HepG2 (cell line): ENCODE results near the gene SLC34A3. TPM values are rescaled to one million over a fixed set of nuclear protein-coding genes. Genes with fewer than 3 reads are reported as not detected.
A peak's percentile ranks its signal among the peaks of the same experiment; 100 is the strongest.

Experiments
- ATAC-seq: fragments of 200-7000 bp; cut with Tn5 transposase; 3 replicates; pipeline ENCODE4 v1.9.1; 2020; ENCODE audit warnings: mild to moderate bottlenecking, moderate library complexity
- BruUV-seq: library from RNA; stranded (reverse); fragments of 400-500 nt; replicated peaks from 2 replicates; lab custom pipeline; 2021; lab: Mats Ljungman, UMichigan
- CTCF ChIA-PET: fragments of 300-600 bp; formaldehyde crosslinking; extraction: SDS; loops from one replicate; lab custom pipeline; 2021; ENCODE audit warnings: low total read pairs, inconsistent platforms, low intra/inter-chr PET ratio; lab: Yijun Ruan, JAX
- POLR2A ChIA-PET: fragments of 350-600 bp; sonication (Branson Sonifier 250); formaldehyde crosslinking; loops from one replicate; lab custom pipeline; 2020; ENCODE audit warnings: antibody characterized with exemption, inconsistent platforms; lab: Yijun Ruan, JAX
- DNase-seq: peaks from one replicate; pipeline ENCODE4 v3.0.0-alpha.2; 2015; ENCODE audit warnings: low spot score
- FAIRE-seq: peaks from 3 replicates; lab custom pipeline; 2011; peaks lifted over from hg19 to GRCh38; lab: Jason Lieb, UNC
- H2AFZ ChIP-seq: one replicate; pipeline ENCODE4 v1.6.1; 2011; ENCODE audit warnings: low read length, inconsistent platforms
- H3K27ac ChIP-seq: fragments of 300-600 bp; 3 replicates; pipeline ENCODE4 v1.8.0; 2011; ENCODE audit warnings: mixed run types, mild to moderate bottlenecking, mixed read lengths, low read length, inconsistent platforms; ENCODE audit not compliant: insufficient read depth; ENCODE audit errors: extremely low read length
- H3K27me3 ChIP-seq, 2 experiments: fragments of 200-600 bp in 1 of 2; 2 replicates in 1 of 2; 3 replicates in 1 of 2; pipeline versions ENCODE4 v1.6.0 to v1.8.0; 2011; ENCODE audit warnings: low read length in 2 of 2, mild to moderate bottlenecking in 2 of 2, moderate library complexity in 2 of 2, inconsistent platforms in 1 of 2; ENCODE audit not compliant: insufficient read depth in 2 of 2, control insufficient read depth in 1 of 2
- H3K36me3 ChIP-seq, 2 experiments: fragments of 200-600 bp in 1 of 2; replicated peaks in 1 of 2; 2 replicates in 1 of 2; 3 replicates in 1 of 2; pipeline versions ENCODE4 v1.5.1 to v1.8.0; 2011; ENCODE audit warnings: low read length in 2 of 2, inconsistent platforms in 1 of 2; ENCODE audit not compliant: insufficient read depth in 2 of 2, control insufficient read depth in 1 of 2
- H3K4me1 ChIP-seq: 2 replicates; pipeline ENCODE4 v1.5.1; 2012; ENCODE audit warnings: low read length, inconsistent platforms; ENCODE audit not compliant: insufficient read depth
- H3K4me2 ChIP-seq: 2 replicates; pipeline ENCODE4 v1.6.0; 2011; ENCODE audit warnings: low read depth, low read length, inconsistent platforms
- H3K4me3 ChIP-seq, 3 experiments: fragments of 200-600 bp in 1 of 3; sonication (generic), shearing (Covaris generic) in 1 of 3; replicated peaks in 1 of 3; 2 replicates each; pipeline ENCODE4 v1.5.1; 2011 to 2016; ENCODE audit warnings: low read length in 3 of 3, inconsistent platforms in 2 of 3, low read depth in 2 of 3, mild to moderate bottlenecking in 2 of 3, control low read depth in 1 of 3, mixed read lengths in 1 of 3; ENCODE audit not compliant: insufficient read depth in 1 of 3
- H3K79me2 ChIP-seq: one replicate; pipeline ENCODE4 v1.6.1; 2011; ENCODE audit warnings: low read length, inconsistent platforms; ENCODE audit not compliant: insufficient read depth
- H3K9ac ChIP-seq: 2 replicates; pipeline ENCODE4 v1.6.0; 2011; ENCODE audit warnings: mild to moderate bottlenecking, low read depth, low read length, inconsistent platforms; ENCODE audit not compliant: insufficient read depth
- H3K9me3 ChIP-seq: 2 replicates; pipeline ENCODE4 v1.5.1; 2012; ENCODE audit warnings: mild to moderate bottlenecking, low read length
- H4K20me1 ChIP-seq: 2 replicates; pipeline ENCODE4 v1.6.0; 2011; ENCODE audit warnings: inconsistent platforms, mild to moderate bottlenecking, low read length, moderate library complexity; ENCODE audit not compliant: insufficient read depth
- AGO1 ChIP-seq: fragments of 200-400 bp; formaldehyde crosslinking; IDR thresholded peaks from 2 replicates; pipeline ENCODE4 v1.6.1; 2017; ENCODE audit warnings: mild to moderate bottlenecking, low read depth, low read length, moderate library complexity; ENCODE audit not compliant: poor library complexity, severe bottlenecking
- BRD4 ChIP-seq: sonication (generic); formaldehyde crosslinking; IDR thresholded peaks from 2 replicates; pipeline ENCODE4 v1.4.0; 2020; ENCODE audit warnings: missing genetic modification reagents
- CC2D1A ChIP-seq: sonication (generic); formaldehyde crosslinking; IDR thresholded peaks from 2 replicates; pipeline ENCODE4 v1.8.1; 2023; ENCODE audit warnings: mild to moderate bottlenecking, missing genetic modification reagents
- CEBPG ChIP-seq: IDR thresholded peaks from 2 replicates; pipeline ENCODE4 v1.6.1; 2016
- EHMT2 ChIP-seq: fragments of 200-600 bp; sonication (generic); IDR thresholded peaks from 2 replicates; pipeline ENCODE4 v1.7.0; 2017; ENCODE audit warnings: antibody characterized with exemption, low read depth, low read length, borderline replicate concordance
- KDM2A ChIP-seq: sonication (generic); formaldehyde crosslinking; IDR thresholded peaks from 2 replicates; pipeline ENCODE4 v1.4.0; 2020; ENCODE audit warnings: low read depth, missing genetic modification reagents, borderline replicate concordance
- LCORL ChIP-seq, 2 experiments: fragments of 450-650 bp in 1 of 2; sonication (generic) in 1 of 2; formaldehyde crosslinking in 1 of 2; IDR thresholded peaks; 2 replicates each; pipeline versions ENCODE4 v1.5.0 to v1.6.1; 2017 to 2020; ENCODE audit warnings: antibody characterized with exemption in 1 of 2, missing genetic modification reagents in 1 of 2
- MYC ChIP-seq: sonication (generic); formaldehyde crosslinking; IDR thresholded peaks from 2 replicates; pipeline ENCODE4 v1.9.0; 2021; ENCODE audit warnings: missing genetic modification reagents, borderline replicate concordance
- NAIF1 ChIP-seq: sonication (generic); formaldehyde crosslinking; IDR thresholded peaks from 2 replicates; pipeline ENCODE4 v1.5.0; 2020; ENCODE audit warnings: mild to moderate bottlenecking, missing genetic modification reagents, borderline replicate concordance
- RARA ChIP-seq: IDR thresholded peaks from 2 replicates; pipeline ENCODE4 v1.6.1; 2016; ENCODE audit warnings: missing genetic modification reagents, missing compliant biosample characterization
- RFX5 ChIP-seq: IDR thresholded peaks from 2 replicates; pipeline ENCODE4 v1.6.1; 2011; ENCODE audit warnings: low read depth, low read length, improper control_type of control experiment
- SOX6 ChIP-seq, 2 experiments: fragments of 450-650 bp in 1 of 2; sonication (generic) in 1 of 2; formaldehyde crosslinking in 1 of 2; IDR thresholded peaks; 2 replicates each; pipeline versions ENCODE4 v1.4.0 to v1.6.1; 2017 to 2020; ENCODE audit warnings: antibody characterized with exemption in 1 of 2, mild to moderate bottlenecking in 1 of 2, missing genetic modification reagents in 1 of 2
- TBX3 ChIP-seq: fragments of 450-650 bp; IDR thresholded peaks from 2 replicates; pipeline ENCODE4 v1.6.1; 2017; ENCODE audit warnings: antibody characterized with exemption, mild to moderate bottlenecking, inconsistent platforms, borderline replicate concordance
- TCF12 ChIP-seq, 2 experiments: fragments of 450-650 bp in 1 of 2; sonication (generic) in 1 of 2; formaldehyde crosslinking in 1 of 2; IDR thresholded peaks; 2 replicates each; pipeline versions ENCODE4 v1.6.1 to v1.8.0; 2017 to 2022; ENCODE audit warnings: antibody characterized with exemption in 1 of 2, mild to moderate bottlenecking in 1 of 2, missing genetic modification reagents in 1 of 2, moderate library complexity in 1 of 2
- TEAD3 ChIP-seq: optimal IDR thresholded peaks from 2 replicates; pipeline ENCODE3; 2016; ENCODE audit warnings: borderline replicate concordance
- YEATS2 ChIP-seq: sonication (generic); formaldehyde crosslinking; IDR thresholded peaks from 2 replicates; pipeline ENCODE4 v1.4.0; 2020; ENCODE audit warnings: missing genetic modification reagents, borderline replicate concordance
- ZNF782 ChIP-seq: sonication (generic); formaldehyde crosslinking; IDR thresholded peaks from 2 replicates; pipeline ENCODE4 v1.4.0; 2020; ENCODE audit warnings: missing genetic modification reagents, mild to moderate bottlenecking, borderline replicate concordance
- ZNF788 ChIP-seq: sonication (generic); formaldehyde crosslinking; IDR thresholded peaks from 2 replicates; pipeline ENCODE4 v1.5.0; 2020; ENCODE audit warnings: mild to moderate bottlenecking, missing genetic modification reagents, borderline replicate concordance
- WGBS: methylation state at CpG from one replicate; pipeline ENCODE4 v1.1.6; 2017; ENCODE audit warnings: low lambda C conversion rate; 5-methylcytosine and 5-hydroxymethylcytosine counted together
- in situ Hi-C: cut with HindIII; loops from 2 replicates; pipeline ENCODE4 v1.10.0; 2017; ENCODE audit warnings: low pct_unique_long_range_greater_than_20kb; ENCODE audit not compliant: extremely low pct_ligation_motif_present
- intact Hi-C: fragments of 100-400 bp; cut with micrococcal nuclease; formaldehyde crosslinking; loops from one replicate; pipeline ENCODE4 v1.10.0; 2022; ENCODE audit not compliant: unreplicated experiment
- polyA plus RNA-seq, 8 experiments: library from polyadenylated mRNA; depleted of rRNA in 3 of 8; stranded (reverse) in 7 of 8; unstranded in 1 of 8; fragments of >200 nt; fragmentation: Illumina TruSeq in 4 of 8; extraction: Trizol in 4 of 8; gene quantifications; 2 replicates each; pipeline versions ENCODE4 v1.2.1 to v1.2.3, GENCODE V29; 2011 to 2016; ENCODE audit warnings: low read depth in 4 of 8, missing spikeins in 1 of 8, mixed read lengths in 1 of 8; ENCODE audit not compliant: insufficient read depth in 1 of 8
- total RNA-seq, 5 experiments: library from RNA; depleted of rRNA; stranded (reverse); fragments of >200 nt; fragmentation: Illumina TruSeq; extraction: Trizol; gene quantifications; 2 replicates each; pipeline ENCODE4 v1.2.3, GENCODE V29; 2016; ENCODE audit warnings: low read depth in 1 of 5
- TF ChIP-seq, protein P1 (sequence below): sonication (generic); formaldehyde crosslinking; IDR thresholded peaks from 2 replicates; pipeline ENCODE4 v1.4.0; 2020; ENCODE audit warnings: mild to moderate bottlenecking, missing genetic modification reagents
- TF ChIP-seq, protein P2 (sequence below): sonication (generic); formaldehyde crosslinking; IDR thresholded peaks from 2 replicates; pipeline ENCODE4 v1.8.1; 2023; ENCODE audit warnings: mild to moderate bottlenecking, moderate library complexity, missing genetic modification reagents

SLC34A3 gene
- total and polyA plus RNA-seq, 2 of the 13 experiments (the other 11 are each of a cell fraction or from before 2014, with no cell fraction given) = 0.07 to 1.0 TPM

DNA sequence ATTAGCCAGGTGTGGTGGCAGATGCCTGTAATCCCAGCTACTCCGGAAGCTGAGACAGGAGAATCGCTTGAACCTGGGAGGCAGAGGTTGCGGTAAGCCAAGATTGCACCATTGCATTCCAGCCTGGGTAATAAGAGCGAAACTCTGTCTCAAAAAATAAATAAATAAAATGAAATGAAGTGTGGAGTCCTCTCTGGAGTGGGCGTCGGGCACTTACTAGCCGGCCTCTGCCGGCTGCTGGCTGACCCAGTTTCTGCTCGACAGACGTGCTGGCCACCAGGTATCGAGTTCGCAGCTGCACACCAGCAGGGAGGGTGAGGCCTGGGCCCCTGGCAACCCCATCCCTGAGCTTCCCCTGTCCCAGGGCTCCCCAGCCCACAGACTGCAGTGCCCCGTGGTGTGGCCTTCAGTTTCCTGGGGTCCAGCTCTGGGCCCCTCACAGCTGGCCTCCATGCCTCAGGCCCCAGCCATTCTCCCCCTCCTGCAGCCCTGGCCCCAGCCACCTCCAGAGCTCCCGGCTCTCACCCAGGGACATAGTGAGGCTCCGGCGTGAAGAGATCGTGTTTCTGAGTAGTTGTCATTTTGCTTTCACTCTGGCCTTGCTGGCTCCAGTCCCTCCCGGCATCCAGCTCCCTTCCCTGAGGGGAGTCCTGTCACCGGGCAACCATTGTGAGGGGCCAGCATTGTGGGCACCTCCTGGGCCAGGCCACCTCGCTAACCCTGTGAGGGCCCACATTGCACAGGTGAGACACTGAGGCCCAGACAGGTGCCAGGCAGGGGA is 16.6 kb downstream of the SLC34A3 start (continued):
- TF ChIP-seq TCF12 (IDR thresholded peaks at IDR 0.05) (no peak), TCF12 (CRISPR knock-in tag; IDR thresholded peaks at IDR 0.05) (0 out of 2 replicates have a peak, but pooled peaks have one; percentile 45), AGO1 (peak; percentile 68), MYC (CRISPR knock-in tag) (0 out of 2 replicates have a peak, but pooled peaks have one; percentile 14), CEBPG (CRISPR knock-in tag) (0 out of 2 replicates have a peak, but pooled peaks have one; percentile 26), RARA (CRISPR knock-in tag) (peak; percentile 16; the same call in 1 of the 2 replicates), EHMT2 (no peak), LCORL (IDR thresholded peaks at IDR 0.05) (no peak), LCORL (CRISPR knock-in tag; IDR thresholded peaks at IDR 0.05) (0 out of 2 replicates have a peak, but pooled peaks have one; percentile 20), TEAD3 (CRISPR knock-in tag) (peak; percentile 52), SOX6 (IDR thresholded peaks at IDR 0.05) (no peak), SOX6 (CRISPR knock-in tag; IDR thresholded peaks at IDR 0.05) (0 out of 2 replicates have a peak, but pooled peaks have one; percentile 7)

DNA sequence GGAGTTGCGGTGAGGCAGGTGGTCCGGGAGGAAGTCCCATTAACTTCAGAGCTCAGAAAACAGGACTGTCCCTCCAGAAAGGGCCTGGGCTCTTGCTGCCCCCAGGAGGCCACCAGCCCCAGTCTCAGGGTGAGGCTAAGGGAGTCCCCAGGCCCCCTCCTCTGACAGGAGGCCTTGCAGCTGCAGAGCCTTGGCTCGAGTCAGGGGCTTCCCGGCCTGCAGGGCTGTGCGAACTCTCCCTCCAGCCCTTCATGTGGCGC is 17.1 kb downstream of the SLC34A3 start:
- Histone ChIP-seq H3K9ac (peak overlapping the region; percentile 7; the same call in 1 of the 2 replicates), H3K79me2 (peaks cover 11% of the 10 kb centered on the region), H3K36me3 (peaks cover 2 to 8% of the 10 kb centered on the region in 2 experiments; a peak in 3 of 5 replicates), H3K4me2 (peak overlapping the region; percentile 87), H3K9me3 (no peaks in the 10 kb centered on the region), H4K20me1 (peaks cover 14% of the 10 kb centered on the region), H3K27me3 (peaks cover 2 to 9% of the 10 kb centered on the region in 2 experiments; a peak in 2 of 5 replicates), H3K4me1 (peaks cover 86% of the 10 kb centered on the region), H2AFZ (no peak overlapping the region), H3K27ac (no peak overlapping the region), H3K4me3 (peak overlapping the region in 2 of 3 experiments; percentile 7 to 64; a peak in 2 of 6 replicates)
- BruUV-seq = no TSS peak
- ChIA-PET POLR2A (interaction anchor here (0.5 to 1.3 kb wide), 4 partner anchors 29 to 96 kb away, joined by 3 to 8 read pairs (median 4); partner anchors contain the start of genes TOR4A and TPRN), CTCF (interaction anchor here (1.1 kb wide), 1 partner anchor 12 kb away, joined by 3 read pairs; no protein-coding TSS in a partner anchor)
- in situ Hi-C loops (no loop called here), intact Hi-C loops (no loop called here)
- FAIRE-seq = no peak
- ATAC-seq = no peak
- DNase-seq = no peak
- WGBS = 49% methylated on average over 5 of the region's 6 CpGs
- no peak for TF ChIP-seq TBX3
- no peak for TF ChIP-seq NAIF1 (CRISPR knock-in tag)
- TF ChIP-seq KDM2A (CRISPR knock-in tag) = 0 out of 2 replicates have a peak, but pooled peaks have one; percentile 24
- TF ChIP-seq, protein P1, sequence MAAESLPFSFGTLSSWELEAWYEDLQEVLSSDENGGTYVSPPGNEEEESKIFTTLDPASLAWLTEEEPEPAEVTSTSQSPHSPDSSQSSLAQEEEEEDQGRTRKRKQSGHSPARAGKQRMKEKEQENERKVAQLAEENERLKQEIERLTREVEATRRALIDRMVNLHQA (CRISPR knock-in tag) = no peak
- no peak for TF ChIP-seq RFX5
- TF ChIP-seq CC2D1A (CRISPR knock-in tag) = no peak
- no peak for TF ChIP-seq ZNF782 (CRISPR knock-in tag)
- 0 out of 2 replicates have a peak, but pooled peaks have one; percentile 12 for TF ChIP-seq ZNF788 (CRISPR knock-in tag)
- no peak for TF ChIP-seq BRD4 (CRISPR knock-in tag)
- TF ChIP-seq, protein P2, sequence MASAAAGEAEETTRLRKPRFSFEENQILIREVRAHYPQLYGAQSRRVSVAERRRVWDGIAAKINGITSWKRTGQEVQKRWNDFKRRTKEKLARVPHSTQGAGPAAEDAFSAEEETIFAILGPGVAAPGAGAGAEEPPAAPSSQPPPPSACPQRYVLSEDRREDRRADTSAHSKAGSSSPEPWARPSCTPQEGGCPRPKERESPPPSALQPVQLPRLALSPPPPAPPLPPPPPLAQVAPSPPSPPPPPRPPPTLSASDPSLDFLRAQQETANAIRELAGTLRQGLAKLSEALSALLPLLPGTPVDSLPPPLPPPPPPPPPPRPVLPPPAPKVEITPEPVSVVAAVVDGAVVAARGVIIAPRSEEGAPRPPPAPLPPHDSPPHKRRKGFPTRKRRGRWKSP (CRISPR knock-in tag) = no peak
- TF ChIP-seq YEATS2 (CRISPR knock-in tag) = no peak
